Measurements from ENCODE around the gene PER3.

GRCh38 chr1:7781501-7781900 is 2.6 kb upstream of the PER3 start:
- TF ChIP-seq EP300 (IDR thresholded peaks at IDR 0.05) (no peak), POLR2A (IDR thresholded peaks at IDR 0.05) (no peak), CTCF (IDR thresholded peaks at IDR 0.05) (no peak), POLR2AphosphoS5 (IDR thresholded peaks at IDR 0.05) (no peak)
